GM23338 (cell line): ENCODE results near the gene THBS1.

Source experiments
- CREB1 ChIP-seq: fragments of 250-450 bp; sonication (Bioruptor Pico); IDR thresholded peaks from 2 replicates; pipeline ENCODE4 v1.5.0; 2020; ENCODE audit warnings: low read depth, mild to moderate bottlenecking, moderate library complexity
- EZH2 ChIP-seq: fragments of 200-600 bp; sonication (generic); IDR thresholded peaks from one replicate; pipeline ENCODE4 v1.8.0; 2017; ENCODE audit warnings: antibody characterized with exemption, mild to moderate bottlenecking, low read depth; ENCODE audit not compliant: unreplicated experiment
- EZH2phosphoT487 ChIP-seq: fragments of 200-600 bp; sonication (generic); IDR thresholded peaks from one replicate; pipeline ENCODE4 v1.8.1; 2018; ENCODE audit warnings: antibody characterized with exemption; ENCODE audit not compliant: unreplicated experiment
- JUNB ChIP-seq: IDR thresholded peaks from one replicate; pipeline ENCODE4 v1.6.1; 2016; ENCODE audit warnings: antibody characterized with exemption; ENCODE audit not compliant: unreplicated experiment
- POLR2AphosphoS5 ChIP-seq: IDR thresholded peaks from 2 replicates; pipeline ENCODE4 v1.6.1; 2016; ENCODE audit warnings: antibody characterized with exemption, low read depth
- STAT1 ChIP-seq: IDR thresholded peaks from one replicate; pipeline ENCODE4 v1.6.1; 2016; ENCODE audit warnings: antibody characterized with exemption; ENCODE audit not compliant: unreplicated experiment
- ZNF114 ChIP-seq: fragments of 250-450 bp; sonication (Bioruptor Pico); IDR thresholded peaks from 2 replicates; pipeline ENCODE4 v1.5.0; 2020; ENCODE audit warnings: mild to moderate bottlenecking, moderate library complexity
- ZNF462 ChIP-seq: fragments of 250-450 bp; sonication (Bioruptor Pico); IDR thresholded peaks from 2 replicates; pipeline ENCODE4 v1.5.0; 2020; ENCODE audit warnings: mild to moderate bottlenecking, moderate library complexity
- TF ChIP-seq, protein P1 (sequence below), 2 experiments: fragments of 200-600 bp in 1 of 2; sonication (generic) in 1 of 2; conservative IDR thresholded peaks; 2 replicates each; pipeline versions ENCODE4 v1.5.1 to v1.6.1; 2016 to 2017; ENCODE audit warnings: antibody characterized with exemption in 2 of 2, low read depth in 2 of 2, mild to moderate bottlenecking in 2 of 2, moderate library complexity in 1 of 2
- TF ChIP-seq, protein P2 (sequence below): IDR thresholded peaks from 2 replicates; pipeline ENCODE4 v1.6.1; 2016; ENCODE audit warnings: antibody characterized with exemption
- TF ChIP-seq, protein P3 (sequence below): IDR thresholded peaks from one replicate; pipeline ENCODE4 v1.6.1; 2018; ENCODE audit warnings: antibody characterized with exemption; ENCODE audit not compliant: unreplicated experiment

DNA sequence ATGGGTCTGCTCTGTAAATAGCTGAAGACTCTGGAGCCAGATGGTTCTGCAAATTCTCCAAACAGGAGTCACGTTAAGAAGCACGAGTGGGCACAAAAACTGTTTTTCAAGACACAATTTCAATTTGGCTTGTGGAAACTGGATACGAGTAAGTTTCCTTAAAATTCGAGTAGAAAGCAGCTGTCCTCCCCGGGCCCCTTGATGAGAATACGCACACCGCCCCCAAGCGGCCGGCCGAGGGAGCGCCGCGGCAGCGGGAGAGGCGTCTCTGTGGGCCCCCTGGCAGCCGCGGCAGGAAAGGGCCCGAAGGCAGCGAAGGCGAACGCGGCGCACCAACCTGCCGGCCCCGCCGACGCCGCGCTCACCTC is 778 bp upstream of the THBS1 start:
- no peak for TF ChIP-seq POLR2AphosphoS5
- TF ChIP-seq, protein P1, sequence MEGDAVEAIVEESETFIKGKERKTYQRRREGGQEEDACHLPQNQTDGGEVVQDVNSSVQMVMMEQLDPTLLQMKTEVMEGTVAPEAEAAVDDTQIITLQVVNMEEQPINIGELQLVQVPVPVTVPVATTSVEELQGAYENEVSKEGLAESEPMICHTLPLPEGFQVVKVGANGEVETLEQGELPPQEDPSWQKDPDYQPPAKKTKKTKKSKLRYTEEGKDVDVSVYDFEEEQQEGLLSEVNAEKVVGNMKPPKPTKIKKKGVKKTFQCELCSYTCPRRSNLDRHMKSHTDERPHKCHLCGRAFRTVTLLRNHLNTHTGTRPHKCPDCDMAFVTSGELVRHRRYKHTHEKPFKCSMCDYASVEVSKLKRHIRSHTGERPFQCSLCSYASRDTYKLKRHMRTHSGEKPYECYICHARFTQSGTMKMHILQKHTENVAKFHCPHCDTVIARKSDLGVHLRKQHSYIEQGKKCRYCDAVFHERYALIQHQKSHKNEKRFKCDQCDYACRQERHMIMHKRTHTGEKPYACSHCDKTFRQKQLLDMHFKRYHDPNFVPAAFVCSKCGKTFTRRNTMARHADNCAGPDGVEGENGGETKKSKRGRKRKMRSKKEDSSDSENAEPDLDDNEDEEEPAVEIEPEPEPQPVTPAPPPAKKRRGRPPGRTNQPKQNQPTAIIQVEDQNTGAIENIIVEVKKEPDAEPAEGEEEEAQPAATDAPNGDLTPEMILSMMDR (conservative IDR thresholded peaks at IDR 0.05; ENCODE audit: low read depth in 2 of 2), result peak; percentile 83 to 93
- TF ChIP-seq, protein P2, sequence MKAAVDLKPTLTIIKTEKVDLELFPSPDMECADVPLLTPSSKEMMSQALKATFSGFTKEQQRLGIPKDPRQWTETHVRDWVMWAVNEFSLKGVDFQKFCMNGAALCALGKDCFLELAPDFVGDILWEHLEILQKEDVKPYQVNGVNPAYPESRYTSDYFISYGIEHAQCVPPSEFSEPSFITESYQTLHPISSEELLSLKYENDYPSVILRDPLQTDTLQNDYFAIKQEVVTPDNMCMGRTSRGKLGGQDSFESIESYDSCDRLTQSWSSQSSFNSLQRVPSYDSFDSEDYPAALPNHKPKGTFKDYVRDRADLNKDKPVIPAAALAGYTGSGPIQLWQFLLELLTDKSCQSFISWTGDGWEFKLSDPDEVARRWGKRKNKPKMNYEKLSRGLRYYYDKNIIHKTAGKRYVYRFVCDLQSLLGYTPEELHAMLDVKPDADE, result no peak
- TF ChIP-seq EZH2, result no peak
- TF ChIP-seq STAT1, result no peak
- TF ChIP-seq, protein P3, sequence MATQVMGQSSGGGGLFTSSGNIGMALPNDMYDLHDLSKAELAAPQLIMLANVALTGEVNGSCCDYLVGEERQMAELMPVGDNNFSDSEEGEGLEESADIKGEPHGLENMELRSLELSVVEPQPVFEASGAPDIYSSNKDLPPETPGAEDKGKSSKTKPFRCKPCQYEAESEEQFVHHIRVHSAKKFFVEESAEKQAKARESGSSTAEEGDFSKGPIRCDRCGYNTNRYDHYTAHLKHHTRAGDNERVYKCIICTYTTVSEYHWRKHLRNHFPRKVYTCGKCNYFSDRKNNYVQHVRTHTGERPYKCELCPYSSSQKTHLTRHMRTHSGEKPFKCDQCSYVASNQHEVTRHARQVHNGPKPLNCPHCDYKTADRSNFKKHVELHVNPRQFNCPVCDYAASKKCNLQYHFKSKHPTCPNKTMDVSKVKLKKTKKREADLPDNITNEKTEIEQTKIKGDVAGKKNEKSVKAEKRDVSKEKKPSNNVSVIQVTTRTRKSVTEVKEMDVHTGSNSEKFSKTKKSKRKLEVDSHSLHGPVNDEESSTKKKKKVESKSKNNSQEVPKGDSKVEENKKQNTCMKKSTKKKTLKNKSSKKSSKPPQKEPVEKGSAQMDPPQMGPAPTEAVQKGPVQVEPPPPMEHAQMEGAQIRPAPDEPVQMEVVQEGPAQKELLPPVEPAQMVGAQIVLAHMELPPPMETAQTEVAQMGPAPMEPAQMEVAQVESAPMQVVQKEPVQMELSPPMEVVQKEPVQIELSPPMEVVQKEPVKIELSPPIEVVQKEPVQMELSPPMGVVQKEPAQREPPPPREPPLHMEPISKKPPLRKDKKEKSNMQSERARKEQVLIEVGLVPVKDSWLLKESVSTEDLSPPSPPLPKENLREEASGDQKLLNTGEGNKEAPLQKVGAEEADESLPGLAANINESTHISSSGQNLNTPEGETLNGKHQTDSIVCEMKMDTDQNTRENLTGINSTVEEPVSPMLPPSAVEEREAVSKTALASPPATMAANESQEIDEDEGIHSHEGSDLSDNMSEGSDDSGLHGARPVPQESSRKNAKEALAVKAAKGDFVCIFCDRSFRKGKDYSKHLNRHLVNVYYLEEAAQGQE, result no peak
- TF ChIP-seq CREB1 (CRISPR knock-in tag), result no peak
- no peak for TF ChIP-seq JUNB
- no peak for TF ChIP-seq ZNF114 (CRISPR knock-in tag)
- TF ChIP-seq EZH2phosphoT487, result no peak
- no peak for TF ChIP-seq ZNF462 (CRISPR knock-in tag)
